Iris pigment epithelial cell (primary cell): ENCODE data around the gene LRRK1.
A peak's percentile ranks its signal among the peaks of the same experiment; 100 is the strongest.

ENCODE experiments used
- DNase-seq: peaks from one replicate; pipeline ENCODE4 v3.0.0-alpha.2; 2011; ENCODE audit warnings: low read depth

The LRRK1 gene

DNA sequence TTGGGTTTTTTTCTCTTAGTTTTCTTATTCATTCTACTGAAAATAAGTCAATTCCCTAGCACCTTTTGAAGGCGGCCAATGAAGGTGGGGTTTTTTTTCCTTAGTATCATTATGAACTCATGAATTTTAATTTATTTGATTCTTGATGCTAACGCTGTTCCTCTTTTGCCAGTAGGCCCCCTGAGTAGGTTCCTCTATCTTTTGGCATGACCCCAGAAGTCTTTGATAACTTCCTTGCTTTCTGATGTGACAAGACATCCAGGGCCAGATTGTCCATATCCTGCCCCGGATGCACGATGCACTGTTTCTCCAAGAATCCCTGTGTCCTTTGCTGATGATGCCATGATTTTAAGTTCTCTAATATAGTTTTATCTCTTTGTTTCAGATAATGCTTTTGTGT is 20.6 kb downstream of the LRRK1 start:
- DNase-seq = no peak

DNA sequence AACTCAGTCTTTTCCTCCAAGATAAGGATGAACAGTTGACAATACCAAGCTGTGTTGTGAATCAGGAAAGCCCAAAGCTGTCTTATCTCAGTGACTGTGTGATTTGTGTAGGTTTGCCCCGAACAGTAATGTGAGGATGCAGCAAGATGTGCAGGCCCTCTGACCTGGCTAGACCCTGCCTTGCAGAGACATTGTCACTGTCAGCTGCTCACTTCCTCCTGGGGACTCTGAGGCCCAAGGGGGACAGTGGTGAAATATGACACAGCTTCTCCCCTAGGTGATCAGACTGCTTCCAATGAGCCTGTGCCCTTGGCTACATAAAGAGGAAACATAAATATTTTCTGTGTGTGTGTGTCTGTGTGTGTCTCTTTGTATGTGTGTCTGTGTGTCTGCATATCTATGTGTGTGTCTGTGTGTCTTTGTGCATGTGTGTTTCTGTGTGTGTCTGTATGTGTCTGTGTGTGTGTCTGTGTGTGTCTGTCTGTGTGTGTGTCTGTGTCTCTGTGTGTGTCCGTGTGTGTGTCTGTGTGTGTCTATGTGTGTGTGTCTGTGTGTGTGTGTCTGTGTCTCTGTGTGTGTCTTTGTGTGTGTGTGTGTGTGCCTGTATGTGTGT is 21.7 kb downstream of the LRRK1 start:
- no peak for DNase-seq

DNA sequence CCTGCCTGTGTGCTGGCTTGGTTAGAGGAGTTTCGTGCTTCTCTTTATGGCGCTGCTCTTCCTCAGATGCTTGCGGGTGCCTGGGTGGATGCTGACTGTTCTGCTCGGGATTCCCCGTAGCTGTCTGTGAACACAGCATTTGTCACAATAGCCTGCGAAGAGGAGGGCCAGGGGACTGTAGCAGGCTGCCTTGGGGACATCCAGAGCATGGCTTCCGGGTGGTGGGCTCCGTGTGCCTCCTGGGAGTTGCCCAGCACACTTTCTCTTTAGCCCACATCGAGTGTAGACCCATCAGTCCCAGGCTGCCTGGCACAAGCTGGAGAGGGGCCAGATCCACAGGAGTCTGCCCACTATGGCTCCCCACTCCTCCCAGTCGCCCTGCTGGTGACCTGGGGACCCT is 22.4 kb downstream of the LRRK1 start:
- DNase-seq = no peak

DNA sequence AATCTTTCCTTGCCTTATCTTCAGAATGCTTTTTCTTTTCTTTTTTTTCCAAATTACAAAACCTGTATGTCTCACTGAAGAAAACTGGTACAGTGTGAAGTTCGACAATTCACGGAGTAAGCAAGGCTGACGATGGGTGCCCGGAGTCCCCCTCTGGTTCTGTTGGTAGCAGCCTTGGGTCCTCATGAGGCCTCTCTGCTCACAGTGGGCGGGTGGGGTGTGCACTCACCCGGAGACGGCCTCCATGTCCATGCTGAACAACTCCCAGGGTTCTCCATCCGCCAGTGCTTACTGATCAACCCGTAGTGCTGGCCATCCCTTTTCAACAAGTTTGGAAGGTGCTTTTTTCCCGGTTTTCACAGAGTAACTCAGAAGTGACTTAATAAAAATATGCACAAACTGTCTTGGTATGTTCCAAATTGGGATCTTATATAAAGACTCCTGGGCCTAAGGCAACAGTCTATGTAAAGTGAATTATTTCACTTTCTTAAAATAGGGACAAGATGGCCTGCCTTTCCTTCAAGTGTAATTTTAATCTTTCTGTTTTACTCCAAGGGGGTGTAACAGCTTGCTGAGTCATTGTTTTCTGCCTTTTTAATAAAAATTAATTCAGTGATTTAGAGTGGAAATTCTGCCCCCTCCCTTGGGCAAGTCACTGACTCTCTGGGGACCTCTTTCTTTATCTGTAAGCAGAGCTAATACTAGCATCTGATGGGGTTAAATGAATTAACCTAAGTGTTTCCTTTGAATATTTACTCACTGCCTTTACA is 23.7 kb downstream of the LRRK1 start:
- peak; percentile 26 for DNase-seq

DNA sequence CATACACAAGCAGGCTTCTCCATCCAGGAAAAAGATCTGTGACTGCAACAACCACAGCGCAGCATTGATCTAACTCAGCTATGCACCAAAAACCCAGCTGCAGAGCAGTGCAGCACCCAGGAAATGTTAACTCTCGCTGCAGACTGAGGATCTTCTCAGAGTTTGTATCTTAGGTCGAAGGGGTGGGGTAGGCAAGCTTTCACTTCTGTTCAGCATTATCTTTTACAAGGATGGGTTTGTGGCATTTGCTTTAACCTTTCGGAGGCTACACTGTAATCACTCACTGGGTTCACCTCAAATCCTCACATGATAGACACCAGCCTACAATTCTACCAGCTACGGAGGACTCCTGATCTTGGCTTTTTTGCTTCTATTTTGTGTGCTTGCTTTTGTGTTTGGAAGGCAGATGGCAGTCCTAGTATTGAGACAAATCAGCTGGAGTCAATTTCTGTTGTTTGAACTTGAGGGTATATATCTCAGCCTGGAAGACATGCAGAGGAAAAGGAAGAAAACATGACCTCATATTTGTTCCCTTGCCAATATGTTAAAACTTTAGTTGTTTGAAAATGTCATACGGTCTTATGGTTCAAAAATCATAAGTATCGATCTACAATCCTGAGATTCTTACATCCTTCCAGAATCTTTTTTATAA is 25.2 kb downstream of the LRRK1 start:
- no peak for DNase-seq

DNA sequence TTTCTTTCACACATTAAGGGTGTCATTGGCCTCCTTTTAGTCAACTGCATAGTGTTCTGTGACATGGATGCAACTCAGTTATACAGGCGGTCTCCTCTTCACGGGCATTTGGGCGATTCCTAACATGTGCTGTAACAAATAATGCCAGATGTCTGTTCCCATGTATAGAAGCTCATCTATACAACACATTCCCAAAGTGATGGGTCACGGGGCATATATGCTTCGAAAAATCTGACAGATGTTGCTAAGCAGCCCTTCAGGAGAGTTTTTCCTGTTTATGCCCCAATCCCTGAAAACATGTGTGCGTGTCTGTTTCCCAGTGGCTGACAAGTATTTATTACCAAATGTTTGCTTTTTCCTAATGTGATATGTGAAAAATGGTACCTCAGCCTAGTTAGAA is 25.8 kb downstream of the LRRK1 start:
- DNase-seq = no peak

DNA sequence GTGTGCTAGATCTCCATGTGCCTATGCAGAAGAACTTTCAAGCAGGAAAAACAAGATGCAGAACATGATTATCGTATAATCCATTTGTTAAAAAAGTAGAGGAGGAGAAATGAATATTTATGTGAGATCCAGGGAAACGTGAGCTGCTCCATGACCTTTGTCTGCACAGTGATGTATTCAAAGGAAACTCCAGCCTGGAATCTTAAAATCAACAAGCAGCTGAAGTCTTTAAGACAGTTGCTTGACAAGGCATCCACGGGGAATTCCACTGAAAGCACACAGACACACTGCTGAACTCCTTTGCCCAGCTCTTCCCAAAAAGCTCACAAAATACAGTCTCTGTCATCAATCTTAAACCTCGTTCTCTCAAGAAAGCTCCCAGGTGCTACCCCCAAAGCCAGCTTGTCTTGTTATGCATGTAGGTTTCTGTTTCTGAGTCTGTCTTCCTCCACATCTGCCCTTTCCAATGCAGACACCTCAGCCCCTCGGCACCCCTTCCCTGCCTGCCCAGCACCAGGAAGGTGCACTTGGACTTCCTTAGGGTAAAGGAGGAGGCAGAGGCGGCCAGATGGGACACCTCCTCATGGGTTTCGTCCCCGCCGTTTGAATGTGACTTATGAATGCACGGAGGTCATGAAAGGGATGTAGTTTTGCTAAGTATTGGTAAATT is 28.7 kb downstream of the LRRK1 start:
- peak; percentile 20 for DNase-seq

DNA sequence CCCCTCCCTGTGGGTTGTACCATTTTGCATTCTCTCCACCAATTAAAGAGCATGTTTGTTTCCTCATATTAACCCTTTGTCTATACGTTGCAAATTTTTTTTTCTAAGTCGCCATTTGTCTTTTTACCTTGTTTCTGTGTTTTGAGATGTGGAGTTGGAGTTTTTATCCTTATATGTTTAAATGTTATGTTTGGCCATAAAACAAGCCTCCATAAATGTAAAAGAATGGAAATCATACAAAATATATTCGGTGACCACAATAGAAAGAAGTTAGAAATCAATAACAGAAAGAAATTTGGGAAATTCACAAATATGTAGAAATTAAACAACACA is 29.2 kb downstream of the LRRK1 start:
- DNase-seq = no peak

DNA sequence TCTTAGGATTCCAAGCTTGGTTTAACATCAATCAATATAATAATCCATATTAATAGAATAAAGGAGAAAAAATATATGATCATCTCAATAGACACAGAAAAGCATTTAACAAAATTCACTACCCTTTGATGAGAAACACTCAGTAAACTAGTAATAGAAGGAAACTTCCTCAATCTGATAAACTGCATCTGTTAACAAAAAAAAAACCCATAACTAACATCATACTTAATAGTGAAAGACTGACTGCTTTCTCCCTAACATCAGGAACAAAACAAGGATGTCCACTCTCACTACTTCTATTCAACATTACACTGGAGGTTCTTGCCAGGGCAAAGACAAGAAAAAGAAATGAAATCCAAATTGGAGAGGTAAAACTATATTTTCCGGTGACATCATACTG is 30.5 kb downstream of the LRRK1 start:
- DNase-seq = no peak

DNA sequence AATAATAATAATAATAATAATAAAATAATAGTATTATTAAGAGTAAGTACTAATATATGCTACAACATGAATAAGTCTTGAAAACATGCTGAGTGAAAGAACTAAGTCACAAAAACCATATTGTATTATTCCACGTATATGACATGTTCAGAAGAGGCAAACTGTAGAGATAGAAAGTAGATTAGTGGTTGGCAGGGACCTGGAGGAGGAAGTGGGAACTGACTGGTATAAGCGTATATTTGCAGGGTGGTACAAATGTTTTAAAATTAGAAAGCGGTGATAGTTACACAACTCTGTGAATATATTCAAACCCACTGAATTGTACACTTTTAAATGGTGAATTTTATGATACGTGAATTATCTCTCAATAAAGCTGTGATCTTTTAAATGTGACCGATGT is 32.8 kb downstream of the LRRK1 start:
- DNase-seq = no peak

DNA sequence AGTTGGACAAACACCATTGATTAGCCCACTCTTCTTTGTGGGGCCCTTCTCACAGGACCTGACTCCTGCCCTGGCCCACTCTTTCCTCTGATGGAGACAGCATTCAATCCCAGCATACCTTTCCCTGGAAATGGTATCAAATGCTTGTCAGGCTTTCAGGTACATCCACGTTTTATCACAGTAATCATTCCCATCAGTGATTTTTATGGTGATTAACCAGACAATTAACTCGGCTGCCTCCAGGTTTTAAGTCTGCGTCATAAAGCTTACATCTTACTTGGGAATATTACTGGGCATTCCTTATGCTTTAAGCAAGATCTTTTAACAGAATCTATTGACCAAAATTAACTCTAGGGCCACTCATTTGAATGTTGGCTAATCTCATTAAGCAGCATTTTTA is 33.4 kb downstream of the LRRK1 start:
- DNase-seq = no peak

DNA sequence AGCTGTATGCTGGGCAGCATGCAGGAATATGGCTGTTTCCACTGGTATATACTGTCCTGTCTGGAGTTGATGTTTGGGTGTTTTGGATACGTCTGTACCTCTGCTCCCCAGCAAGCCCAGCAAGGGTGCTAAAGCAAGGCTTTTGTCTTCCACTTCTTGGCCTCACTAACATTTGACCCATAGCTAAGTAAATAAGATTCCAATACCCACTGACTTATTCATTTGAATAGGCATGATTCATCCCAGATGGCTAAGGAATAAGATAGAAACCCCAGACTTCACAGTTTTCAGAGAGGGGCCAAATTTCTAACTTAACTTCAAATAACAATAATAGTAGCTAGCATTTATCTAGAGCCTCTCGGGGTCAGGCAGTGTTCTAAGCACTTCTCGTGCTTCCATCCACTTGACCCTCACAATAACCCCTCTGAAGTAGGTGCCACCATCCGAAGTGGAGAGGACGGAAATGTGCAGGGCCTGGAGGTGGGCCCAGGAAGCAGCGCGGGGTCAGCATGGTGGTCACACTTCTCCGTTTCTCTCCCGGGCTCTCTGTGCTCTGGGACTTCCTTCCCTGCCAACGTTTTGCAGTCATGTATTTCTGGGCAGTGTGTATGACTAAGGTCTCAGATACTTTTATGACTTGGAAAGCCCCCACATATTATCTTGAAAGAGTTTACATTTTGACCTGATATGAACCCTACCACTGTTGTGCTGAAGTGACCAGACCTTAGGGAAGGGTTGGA is 39.3 kb downstream of the LRRK1 start:
- peak; percentile 69 for DNase-seq

DNA sequence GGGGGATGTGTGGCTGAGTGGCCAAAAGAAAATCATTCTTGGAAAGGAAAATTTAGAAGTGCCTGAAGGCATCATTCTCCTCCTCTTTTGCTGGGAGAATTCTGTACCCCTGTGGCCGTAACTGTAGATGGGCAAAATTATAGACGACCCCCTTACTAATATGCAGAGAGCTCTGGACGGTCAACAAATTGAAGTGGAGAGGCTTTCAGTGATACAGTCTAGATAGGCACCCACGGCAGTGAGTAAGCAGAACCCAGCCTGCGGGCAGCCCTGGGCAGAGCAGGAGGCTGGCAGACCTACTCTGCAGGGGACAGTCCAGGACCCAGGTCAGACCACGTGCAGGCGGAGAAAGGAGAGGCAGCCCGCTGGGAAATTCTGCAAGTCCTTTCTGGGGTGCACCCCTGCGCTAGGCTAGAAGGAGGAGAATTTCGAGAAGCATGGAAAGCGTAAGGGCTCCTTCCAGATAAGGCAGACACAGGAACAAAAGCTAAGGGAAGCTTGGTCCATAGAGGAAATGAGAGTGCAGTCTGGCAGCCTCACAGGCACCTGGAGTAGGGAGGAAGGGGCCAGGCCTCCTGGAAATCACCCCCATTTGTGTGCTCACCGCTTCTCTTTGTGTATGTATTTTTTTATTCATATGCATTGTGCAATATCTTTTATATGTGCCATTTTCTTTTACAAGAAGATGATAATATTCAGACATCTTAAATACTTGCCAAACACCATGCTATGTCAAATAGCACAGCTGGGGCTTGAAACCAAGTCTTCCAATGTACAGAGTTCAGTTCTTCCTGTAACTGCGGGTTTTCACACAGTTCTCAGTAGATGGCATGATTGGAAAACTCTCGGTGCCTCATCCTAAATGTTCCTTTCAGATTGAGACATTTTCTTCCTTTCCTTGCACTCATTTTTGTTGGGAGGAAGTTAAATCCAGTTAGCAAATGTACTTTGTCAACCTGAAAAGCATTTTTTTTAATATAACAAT is 40.2 kb downstream of the LRRK1 start:
- DNase-seq = no peak

DNA sequence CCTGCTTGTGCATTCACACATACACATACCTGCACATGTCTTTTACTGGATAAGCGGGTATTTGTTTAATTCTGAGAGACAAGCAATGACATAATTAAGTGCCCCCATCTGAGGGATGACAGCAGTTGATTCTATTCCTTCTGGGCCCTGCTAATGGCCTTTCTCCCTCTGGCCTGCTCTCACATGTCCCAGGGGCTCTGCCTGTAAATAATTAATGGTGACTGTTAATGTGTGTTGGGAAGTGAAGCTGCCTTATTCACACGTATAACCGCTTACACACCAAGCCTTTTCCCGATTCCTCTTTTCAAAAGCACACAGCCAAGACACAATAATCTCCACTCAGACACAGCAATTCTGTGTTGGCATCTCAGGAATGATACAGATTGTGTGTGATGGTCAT is 47.8 kb downstream of the LRRK1 start:
- DNase-seq = no peak

DNA sequence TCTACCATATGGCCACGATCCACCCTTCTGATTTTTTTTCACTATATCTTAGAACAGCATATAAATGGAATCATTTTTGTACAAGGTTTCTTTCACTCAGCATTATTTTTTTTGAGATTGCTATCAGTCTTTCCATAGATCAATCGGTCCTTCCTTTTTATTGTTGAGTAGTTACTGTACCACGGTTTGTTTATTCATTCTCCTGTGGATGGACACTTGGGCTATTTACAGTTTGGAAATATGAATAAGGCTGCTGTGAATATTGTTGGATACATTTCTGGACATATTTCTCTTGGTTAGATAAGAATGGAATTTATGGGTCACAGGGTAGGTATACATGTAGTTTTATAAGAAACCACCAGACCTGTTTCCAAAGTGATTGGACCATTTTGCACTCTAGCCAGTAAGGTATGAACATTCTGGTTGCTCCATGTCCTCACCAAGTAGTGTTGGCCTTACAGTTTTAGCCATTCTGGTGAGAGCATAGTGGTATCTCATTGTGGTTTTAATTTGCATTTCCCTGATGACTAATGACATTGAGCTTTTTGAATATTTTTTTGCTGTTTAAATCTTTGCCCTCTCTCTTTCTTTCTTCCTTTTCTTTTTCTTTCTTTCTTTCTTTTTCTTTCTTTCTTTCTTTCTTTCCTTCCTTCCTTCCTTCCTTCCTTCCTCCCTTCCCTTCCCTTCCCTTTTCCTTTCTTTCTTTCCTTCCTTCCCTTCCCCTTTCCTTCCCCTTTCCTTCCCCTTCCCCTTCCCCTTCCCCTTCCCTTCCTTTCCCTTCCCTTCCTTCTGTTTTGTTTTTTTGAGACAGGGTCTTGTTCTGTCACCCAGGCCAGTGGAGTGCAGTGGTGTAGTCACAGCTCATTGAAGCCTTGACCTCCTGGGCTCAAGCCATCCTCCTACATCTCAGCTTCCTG is 49.2 kb downstream of the LRRK1 start:
- peak; percentile 92 for DNase-seq

DNA sequence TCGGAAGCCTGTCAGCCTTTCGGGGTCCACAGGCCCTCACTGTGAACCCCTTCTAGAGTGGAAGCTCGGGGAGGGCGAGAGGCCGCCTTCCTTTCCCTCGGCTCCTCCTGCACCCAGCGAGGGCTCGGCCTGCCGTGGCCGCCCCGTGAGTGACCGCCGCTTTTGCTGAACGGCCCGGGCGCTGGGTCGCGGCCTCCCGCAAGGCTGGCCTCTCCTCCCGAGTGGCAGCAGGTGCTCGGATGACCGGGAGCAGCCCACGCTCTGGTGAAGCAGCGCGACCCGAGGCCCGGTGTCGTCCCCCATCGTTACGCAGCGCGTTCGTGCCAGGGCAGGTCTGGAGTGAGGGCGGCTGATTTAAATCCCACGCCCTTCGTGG is 53.8 kb downstream of the LRRK1 start:
- DNase-seq = no peak

DNA sequence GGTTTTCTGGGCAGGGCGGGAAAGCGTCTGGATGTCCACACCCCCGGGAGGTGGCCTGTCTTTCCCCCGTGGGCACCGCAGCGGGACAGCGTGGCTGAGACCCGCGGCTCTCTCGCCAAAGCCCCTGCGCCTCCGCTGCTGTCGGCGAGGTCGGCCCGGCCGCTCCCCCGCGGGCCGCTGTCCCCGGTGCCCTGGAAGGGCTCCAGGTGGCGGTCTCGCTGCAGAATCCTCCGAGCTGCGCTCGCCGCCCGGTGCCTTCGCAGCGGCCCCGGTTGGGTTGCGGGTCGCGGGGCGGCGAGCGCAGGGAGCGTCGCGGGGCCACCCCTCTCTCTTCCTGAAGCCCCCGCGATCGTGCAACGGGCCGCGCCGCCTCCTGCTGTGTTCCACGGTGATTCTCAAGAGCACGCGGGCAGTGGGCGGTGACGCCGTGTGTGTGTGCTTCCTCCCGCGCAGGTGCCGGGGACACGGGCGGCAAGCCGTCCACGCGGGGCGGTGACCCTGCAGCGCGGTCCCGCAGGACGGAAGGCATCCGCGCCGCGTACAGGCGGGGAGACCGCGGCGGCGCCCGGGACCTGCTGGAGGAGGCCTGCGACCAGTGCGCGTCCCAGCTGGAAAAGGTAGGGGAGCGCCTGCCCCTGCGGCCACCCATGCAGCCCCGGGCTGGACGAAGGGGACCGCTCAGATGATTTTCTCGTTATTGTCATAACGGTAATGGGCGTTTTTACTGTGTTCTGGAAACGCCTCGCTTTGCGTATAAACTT is 54.4 kb downstream of the LRRK1 start:
- no peak for DNase-seq

DNA sequence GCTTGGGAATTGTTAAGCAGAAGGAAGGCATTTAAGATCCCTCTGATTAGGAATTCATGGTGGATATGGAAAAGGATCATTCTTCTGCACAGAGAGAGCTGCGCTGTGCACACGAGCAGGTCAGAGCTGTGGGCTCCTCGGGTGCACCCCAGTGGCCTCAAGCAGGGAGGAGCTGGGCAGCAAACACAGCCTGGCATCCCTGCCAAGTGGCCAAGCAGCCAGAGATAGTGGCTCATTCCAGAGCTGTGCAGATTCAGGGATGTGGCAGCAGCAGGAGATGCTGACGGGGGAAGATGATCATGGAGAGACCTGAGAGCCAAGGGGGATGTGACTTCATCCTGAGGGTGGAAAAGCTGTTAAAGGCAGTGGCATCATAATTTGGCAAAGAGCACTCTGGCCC is 55.9 kb downstream of the LRRK1 start:
- DNase-seq = no peak

DNA sequence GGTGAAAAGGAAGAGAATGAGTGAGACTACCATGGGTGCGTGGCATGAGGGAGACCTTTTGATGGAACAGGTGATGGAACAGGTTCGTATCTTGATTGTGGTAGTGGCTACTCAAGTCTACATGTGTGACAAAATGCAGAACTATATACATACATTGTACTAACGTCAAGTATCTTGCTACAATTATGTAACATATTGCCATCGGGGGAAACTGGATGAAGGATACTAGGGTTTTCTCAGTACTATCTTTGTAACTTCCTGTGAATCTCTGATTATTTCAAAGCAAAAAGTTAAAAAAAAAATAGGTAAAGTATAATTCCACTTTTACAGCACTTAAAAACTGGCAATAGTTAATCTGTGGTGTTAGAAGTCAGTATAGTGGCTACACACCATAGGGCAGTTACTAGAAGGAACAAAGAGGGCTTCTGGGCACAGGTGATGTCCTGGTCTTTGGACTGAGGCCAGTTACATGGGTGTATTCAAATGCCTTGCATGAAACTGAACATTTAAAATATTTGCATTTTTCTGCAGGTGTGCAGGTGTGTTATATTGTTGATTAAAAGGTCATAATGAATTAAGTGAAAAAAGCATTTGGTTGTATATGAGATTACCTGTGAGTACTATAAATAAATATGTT is 61.4 kb downstream of the LRRK1 start:
- no peak for DNase-seq
